Measurements from ENCODE around the gene SFTPD.

The SFTPD gene

DNA sequence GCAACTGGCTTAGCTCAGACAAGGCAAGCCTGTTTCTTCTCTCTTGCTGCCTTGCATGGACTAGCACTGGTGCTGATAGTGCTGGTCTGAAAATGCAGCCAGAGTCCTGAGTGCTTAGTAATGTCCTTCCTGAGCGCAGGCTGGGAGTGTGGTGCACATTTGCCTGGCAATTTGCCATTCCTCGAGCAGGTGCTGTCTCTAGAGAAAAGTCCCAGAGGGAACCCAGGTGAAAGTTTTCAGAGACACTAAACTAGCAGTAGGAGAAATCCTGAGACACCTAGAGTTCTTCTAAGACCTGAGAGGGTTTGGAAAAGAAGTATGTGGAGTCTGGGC is 1.9 kb downstream of the SFTPD start:
- in situ Hi-C loops (cut with HindIII; ENCODE audit: low pct_ligation_motif_present, low pct_unique_long_range_greater_than_20kb, low sequenced_read_pairs), result no loop called here
- no peak for DNase-seq

DNA sequence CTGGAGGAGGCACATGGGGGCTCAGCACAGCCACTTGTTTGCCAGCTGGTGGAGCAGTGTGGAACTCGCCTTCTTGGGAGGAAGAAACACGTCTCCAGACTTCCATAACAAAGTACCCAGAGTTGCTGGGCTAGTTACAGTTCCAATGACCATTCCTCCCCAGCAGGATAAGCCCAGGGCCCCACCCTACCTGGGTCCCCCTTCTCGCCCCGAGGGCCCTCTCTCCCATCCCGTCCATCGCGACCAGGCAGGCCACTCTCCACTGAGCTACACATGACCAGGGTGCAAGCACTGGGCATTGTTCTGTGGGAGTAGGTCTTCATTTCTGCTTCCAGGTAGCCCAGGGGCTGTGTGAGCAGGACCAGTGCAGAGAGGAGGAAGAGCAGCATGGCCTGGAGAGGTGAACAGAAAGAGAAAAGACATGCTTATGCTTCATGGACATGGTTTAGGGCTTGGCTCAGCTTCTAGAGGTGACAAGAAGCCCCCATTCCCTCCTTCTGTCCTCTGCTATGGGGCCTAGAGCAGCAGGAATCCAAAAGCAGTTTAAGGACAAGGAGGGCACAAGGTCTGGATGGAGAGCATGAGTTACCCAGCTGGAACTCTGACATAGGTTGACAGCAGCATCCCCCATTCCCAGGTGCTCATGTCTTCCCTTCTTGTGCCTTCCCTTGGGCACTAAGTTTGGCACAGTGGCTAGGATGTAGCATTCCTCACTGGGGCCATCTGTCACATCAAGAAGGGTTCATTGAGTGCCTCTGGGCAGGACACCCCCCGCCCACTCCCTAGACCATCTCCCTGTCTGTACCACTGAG is 2.4 kb downstream of the SFTPD start:
- no peak for DNase-seq
- in situ Hi-C loops (cut with HindIII; ENCODE audit: low pct_ligation_motif_present, low pct_unique_long_range_greater_than_20kb, low sequenced_read_pairs), result no loop called here

DNA sequence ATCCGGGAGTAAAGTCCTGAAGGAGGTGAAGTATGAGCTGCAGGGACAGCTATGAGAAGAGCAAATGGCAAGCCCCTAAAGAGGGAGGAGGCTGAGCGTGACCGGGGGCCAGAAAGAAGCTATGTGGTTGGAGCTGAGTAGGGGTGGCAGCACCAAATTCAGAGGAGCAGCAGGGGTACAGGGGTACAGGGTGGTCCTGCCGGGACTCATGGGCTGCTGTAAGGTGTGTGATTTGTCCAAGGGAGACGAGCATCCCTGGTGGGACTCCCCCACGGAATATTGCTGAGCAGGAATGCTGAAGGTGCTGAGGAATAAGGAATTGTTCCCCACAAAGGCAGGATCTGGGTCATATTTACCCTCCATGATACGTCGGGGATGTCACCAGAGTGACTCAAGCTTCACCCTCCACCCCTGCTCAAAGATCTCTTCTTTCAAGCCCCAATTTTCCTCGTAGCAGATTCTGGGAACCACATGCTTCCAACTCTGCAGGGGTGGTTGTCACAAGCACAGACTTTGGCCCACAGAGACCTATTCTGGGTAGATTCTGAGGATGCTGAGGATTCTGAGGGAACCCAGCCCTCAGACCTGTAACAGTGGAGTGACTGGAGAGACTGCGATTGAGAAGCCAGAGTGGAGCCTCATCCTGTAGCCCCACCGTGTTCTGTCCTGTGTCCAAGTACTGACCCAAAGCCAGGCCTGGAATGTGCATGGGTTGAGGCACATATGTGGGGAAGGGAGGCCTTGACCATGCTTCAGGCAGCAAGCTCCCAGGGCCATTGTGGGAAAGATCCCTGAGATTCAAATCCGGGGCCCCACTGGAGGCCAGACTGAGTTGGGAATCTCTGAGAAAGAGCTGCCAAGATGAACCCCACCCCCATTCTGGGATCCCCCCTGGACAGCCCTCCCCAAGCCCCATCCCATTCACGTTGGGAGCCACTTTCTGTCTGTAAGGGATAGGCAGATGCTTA is 4.2 kb downstream of the SFTPD start:
- DNase-seq, result no peak
- in situ Hi-C loops (cut with HindIII; ENCODE audit: low pct_ligation_motif_present, low pct_unique_long_range_greater_than_20kb, low sequenced_read_pairs), result no loop called here

DNA sequence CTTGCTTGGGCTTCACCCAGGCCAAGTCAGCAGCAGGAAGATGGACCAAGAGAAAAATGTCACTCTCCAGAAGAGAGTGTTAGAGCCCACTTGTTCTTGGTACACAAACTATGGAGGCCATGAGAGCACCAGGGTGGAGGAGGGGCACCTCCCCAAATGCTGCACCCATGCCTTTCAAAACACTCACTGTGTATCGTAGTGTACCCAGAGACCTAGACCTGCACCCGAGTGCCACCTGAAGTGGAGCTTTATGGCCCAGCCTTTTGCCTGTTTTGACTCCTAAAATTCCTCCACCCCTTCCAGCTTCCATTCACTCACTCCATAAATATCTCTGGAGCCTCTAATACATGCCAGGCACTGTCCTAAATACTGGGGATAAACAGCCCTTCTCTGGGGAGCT is 5.0 kb downstream of the SFTPD start:
- in situ Hi-C loops (cut with HindIII; ENCODE audit: low pct_ligation_motif_present, low pct_unique_long_range_greater_than_20kb, low sequenced_read_pairs), result no loop called here

DNA sequence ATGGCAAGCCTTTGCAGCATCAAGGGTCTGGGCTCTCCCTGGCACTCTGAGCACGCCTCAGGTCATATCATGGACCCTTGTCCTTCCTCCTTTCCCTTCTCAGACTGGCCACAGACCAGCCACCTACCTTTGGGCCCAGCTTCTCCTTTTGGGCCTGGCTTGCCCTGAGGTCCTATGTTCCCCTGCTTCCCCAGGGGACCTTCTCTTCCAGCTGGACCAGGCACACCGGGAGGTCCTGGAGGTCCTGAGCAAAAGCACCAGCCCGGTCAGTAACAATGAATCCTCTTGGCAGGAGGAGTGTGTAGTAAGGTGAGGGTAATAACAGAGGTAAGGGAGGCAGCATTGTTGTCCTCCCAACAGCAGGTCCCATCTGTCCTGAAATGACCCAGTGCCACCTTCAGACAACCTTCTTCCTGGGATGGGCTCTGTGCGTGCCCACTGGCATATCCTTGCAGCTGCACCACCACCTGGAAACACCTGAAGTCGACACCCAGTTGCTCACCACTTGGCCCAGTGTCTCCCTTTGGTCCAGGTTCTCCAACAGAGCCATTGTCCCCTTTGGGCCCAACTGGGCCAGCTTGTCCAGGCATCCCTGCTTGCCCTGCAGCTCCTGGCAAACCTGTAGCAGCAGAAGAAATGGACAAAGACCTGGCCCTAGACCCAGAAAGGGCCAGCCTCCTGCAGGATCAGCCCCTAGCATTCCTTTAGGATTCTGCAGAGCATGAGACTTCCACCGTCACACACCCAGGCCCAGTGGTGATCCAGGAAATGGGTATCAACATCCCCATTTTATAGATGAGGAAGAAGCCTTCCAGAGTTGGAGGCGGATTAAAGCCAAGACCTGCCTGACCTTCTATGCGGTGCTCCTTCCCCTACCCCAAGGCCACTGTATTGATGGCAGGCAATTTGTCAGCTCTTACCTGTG is 6.4 kb downstream of the SFTPD start:
- in situ Hi-C loops (cut with HindIII; ENCODE audit: low pct_ligation_motif_present, low pct_unique_long_range_greater_than_20kb, low sequenced_read_pairs), result no loop called here

More for the DNA sequence above, 5.0 kb downstream of the SFTPD start:
- DNase-seq, result no peak

DNA sequence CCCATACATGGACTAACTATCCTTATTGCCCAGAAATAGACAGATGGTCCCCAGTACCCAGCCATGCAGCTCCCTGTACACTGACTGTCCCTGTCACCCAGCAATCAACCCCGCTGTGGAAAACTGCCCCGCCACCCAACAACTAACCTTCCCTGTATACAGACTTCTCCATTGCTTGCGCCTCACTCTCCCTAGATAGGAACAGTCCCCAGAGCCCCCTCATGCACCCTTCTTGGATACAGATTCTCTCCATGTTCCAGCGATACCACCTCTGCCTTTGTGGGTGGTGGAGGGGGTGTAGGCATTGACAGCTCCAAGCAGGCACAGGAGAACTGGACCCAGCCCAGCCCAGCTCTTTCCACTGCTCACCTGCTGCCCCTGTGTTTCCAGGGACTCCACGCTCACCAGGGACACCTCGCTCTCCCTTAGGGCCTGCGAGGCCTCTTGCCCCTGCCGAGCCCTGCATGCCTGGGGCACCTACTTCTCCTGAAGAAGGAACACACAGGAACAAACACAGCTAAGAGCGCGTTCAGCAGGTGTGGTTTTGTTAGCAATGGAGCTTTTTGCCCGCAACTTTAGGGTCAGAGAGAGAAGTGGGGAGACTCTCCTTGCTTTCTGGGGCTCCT is 7.2 kb downstream of the SFTPD start:
- in situ Hi-C loops (cut with HindIII; ENCODE audit: low pct_ligation_motif_present, low pct_unique_long_range_greater_than_20kb, low sequenced_read_pairs), result no loop called here
- no peak for DNase-seq

More for the DNA sequence above, 6.4 kb downstream of the SFTPD start:
- no peak for DNase-seq

DNA sequence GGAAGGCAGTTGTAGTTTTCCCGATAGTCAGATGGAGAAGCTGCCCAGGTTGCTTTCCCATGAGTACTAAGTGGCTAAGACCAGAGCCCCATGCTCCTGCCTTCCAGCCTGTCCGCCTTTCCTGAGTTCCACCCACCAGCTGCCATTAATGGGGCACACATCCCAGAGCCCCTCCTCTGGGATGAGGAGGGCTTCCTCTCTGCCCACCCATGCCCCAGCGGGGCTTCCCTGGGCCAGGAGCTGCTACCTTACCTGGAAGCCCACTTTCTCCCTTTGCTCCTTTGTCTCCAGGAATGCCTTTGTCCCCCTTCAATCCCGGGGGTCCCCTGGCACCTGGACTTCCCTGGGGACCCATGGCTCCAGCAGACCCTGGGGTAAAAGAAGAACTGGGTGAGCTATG is 7.8 kb downstream of the SFTPD start:
- in situ Hi-C loops (cut with HindIII; ENCODE audit: low pct_ligation_motif_present, low pct_unique_long_range_greater_than_20kb, low sequenced_read_pairs), result no loop called here

DNA sequence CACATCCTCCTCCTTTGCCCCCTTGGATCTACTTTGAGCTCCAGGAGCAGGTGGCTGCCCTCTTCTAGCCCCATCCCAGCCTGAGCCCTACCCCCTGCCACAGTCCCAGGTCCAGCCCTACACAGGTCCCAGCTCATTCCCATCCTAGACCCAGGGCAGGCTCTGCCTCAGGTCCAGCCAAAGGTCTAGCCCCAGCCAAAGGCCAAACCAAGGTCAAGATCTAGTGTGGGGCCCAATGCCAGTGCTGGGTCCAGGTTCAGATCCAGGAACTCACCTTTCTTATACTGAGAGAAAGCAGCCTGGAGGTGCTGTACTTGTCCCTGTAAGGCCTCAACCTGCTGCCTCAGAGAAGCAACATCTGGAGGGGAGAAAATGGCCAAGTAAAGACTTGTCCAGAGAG is 8.5 kb downstream of the SFTPD start:
- in situ Hi-C loops (cut with HindIII; ENCODE audit: low pct_ligation_motif_present, low pct_unique_long_range_greater_than_20kb, low sequenced_read_pairs), result no loop called here
- DNase-seq, result no peak

More for the DNA sequence above, 7.8 kb downstream of the SFTPD start:
- no peak for DNase-seq

DNA sequence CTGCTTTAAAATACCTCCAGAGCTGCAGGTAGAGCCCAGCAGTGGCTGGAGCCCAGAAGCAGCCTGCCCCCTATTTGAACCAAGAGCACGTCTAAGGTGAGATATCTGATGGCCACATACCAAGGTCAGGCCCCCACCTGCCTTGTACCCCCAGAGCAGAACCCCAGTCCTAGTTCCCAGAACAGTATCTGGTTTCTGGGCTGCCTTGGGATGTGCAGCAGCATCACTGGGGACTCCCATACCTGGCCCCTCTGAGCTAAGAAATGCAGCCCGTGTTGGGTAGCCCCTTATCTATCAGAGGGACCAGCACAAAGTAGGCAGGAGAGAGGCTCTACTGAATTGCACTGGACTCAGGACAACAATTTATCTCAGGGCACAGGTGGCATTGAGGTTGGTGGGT is 8.9 kb downstream of the SFTPD start:
- no peak for DNase-seq
- in situ Hi-C loops (cut with HindIII; ENCODE audit: low pct_ligation_motif_present, low pct_unique_long_range_greater_than_20kb, low sequenced_read_pairs), result no loop called here

DNA sequence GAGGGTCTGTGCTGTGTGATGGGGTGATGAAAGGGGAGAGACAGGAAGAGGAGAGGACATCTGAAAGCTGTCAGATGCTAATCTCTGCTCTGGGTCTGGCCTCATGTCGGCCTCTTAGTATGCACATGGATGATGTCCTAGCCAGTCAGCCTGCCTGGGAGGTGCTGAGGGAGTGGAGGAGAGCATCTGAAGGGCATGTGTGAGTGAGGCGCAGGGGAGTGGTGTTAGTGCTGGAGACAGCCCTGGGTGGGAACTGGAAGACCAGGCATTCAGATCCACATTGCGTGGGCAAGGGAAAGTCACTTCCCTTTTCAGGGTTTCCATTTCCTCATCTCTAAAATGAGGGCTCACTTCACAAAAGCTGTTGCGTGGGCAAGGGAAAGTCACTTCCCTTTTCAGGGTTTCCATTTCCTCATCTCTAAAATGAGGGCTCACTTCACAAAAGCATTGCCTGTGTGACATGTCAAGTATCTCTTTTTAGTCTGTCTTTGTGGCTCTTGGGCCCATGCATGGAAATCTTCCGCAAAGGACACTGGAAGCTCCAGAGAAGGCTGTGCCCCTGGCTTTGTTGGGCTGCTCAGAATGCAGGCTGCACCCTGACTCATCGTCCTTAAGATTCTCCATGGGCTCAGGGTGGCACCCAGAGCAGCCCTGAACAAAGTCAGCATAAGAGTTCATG is 10.0 kb downstream of the SFTPD start:
- DNase-seq, result no peak
- in situ Hi-C loops (cut with HindIII; ENCODE audit: low pct_ligation_motif_present, low pct_unique_long_range_greater_than_20kb, low sequenced_read_pairs), result no loop called here

DNA sequence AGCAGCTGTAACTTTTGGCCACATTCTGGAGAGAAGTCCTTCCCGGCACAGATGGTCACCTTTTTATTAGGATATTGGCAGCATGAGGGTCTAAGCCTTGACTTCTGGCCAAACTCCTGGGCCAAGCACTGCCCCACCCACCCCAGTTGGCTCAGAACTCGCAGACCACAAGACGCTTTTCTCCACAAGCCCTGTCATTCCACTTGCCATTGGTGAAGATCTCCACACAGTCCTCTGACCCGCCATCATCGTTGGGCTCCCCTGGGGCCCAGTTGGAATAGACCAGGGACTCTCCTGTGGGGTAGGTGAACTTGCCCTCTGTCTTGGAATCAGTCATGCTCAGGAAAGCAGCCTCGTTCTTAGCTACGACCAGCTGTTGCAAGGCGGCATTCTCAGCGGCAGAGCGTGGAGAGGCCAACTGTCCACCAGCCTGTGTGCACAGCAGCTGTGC is 11.2 kb downstream of the SFTPD start:
- in situ Hi-C loops (cut with HindIII; ENCODE audit: low pct_ligation_motif_present, low pct_unique_long_range_greater_than_20kb, low sequenced_read_pairs), result no loop called here
- no peak for DNase-seq

DNA sequence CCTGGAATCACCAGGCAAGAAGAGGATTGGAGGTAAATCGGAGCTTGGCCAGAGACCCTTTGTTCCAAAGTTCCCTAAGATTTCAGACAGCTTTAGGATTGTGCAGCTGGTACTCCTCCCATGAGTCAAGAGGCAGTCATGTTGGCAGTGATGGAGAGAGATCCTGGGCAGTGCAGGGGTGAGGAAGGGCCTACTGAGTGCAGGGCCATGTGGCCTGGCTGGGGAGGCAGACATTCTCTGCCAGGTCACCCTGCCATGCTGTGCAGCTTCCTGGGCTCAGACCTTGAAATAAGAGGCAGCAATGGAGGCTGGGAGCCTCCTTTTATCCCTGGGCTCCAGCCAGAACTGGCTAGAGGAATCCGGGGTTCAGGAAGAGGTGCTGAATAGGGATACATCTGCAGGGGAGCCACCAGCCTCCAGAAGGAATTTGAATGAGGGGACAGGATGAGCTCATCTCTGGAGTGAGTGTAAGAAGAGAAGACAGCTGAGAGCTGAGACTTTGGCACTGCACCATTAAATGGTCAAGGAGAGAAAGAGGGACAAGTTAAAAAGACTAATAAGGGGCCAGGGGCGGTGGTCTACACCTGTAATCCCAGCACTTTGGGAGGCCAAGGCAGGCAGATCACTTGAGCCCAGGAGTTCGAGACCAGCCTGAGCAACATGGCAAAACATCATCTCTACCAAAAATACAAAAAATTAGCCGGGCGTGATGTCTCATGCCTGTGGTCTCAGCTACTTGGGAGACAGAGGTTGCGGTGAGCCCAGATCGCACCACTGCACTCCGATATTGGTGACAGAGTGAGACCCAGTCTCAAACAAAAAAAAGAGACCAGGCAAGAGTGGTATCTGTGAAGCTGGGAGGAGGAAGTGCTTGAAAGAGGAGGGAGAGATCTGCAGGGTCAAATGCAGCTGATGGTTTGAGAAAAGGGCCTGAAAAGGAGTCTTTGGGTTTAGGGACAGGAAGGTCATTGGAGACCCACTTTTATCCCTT is 12.0 kb downstream of the SFTPD start:
- DNase-seq, result no peak
- in situ Hi-C loops (cut with HindIII; ENCODE audit: low pct_ligation_motif_present, low pct_unique_long_range_greater_than_20kb, low sequenced_read_pairs), result no loop called here

DNA sequence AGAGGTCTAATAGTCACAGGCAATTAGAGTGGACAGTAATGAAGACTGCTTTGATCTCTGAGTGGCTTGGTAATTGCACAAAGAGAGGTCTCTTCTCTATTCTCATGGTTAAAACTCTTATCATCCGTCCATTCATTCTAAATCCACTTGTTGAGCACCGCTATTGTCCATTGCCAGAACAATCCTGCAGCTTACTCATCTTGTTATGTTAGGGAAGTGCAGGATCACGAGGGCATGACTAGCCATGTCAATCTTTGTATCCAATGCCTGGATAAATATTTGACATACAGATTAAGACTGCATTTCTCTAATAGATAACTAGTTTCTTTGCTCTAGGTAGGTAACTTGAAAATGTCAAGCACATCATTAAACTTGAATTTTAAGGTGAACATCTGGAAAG is 14.9 kb downstream of the SFTPD start:
- DNase-seq, result no peak
- in situ Hi-C loops (cut with HindIII; ENCODE audit: low pct_ligation_motif_present, low pct_unique_long_range_greater_than_20kb, low sequenced_read_pairs), result no loop called here

DNA sequence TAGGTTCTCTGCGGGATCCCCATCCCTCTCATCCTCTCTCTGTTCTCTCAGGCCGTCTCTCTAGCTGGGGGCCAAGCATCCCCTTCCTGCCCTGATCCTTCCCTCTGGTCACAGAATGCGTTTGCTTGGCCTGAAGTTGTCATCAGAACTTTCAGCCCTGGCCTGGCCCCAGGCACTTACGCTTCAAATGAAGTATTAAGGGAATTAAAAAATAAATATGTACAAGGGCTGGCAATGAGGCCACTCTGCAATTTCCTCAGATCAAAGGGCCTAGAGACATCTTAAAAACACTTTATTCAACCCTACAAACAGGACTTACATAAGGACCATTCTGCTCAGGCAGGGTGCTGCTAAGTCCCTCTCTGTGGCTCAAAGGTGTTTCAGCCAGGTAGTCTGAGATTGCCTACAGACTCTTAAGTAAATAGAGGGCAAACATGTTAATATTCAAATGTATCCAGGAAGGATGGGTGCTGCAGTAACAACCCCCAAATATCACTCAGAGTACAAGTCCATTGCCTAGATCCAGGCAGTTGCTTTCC is 16.0 kb downstream of the SFTPD start:
- in situ Hi-C loops (cut with HindIII; ENCODE audit: low pct_ligation_motif_present, low pct_unique_long_range_greater_than_20kb, low sequenced_read_pairs), result no loop called here
- DNase-seq, result no peak

DNA sequence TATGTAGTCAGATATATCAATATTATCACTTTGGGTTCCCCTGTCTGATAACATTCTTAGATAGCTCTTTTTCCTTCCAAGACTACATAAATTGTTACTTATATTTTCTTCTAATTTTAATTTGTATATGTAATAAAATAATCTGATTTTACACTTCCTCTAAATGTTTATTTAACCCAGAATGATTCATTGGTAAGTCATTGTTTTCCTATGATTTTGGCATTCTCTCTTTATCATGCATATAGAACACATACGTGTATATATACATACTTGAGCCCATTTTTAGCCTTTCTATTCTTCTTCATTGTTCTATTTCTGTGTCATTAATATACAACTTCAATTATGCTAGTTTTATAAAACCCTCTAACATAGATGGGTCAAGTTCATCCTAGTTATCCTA is 16.6 kb downstream of the SFTPD start:
- in situ Hi-C loops (cut with HindIII; ENCODE audit: low pct_ligation_motif_present, low pct_unique_long_range_greater_than_20kb, low sequenced_read_pairs), result no loop called here
- DNase-seq, result no peak

DNA sequence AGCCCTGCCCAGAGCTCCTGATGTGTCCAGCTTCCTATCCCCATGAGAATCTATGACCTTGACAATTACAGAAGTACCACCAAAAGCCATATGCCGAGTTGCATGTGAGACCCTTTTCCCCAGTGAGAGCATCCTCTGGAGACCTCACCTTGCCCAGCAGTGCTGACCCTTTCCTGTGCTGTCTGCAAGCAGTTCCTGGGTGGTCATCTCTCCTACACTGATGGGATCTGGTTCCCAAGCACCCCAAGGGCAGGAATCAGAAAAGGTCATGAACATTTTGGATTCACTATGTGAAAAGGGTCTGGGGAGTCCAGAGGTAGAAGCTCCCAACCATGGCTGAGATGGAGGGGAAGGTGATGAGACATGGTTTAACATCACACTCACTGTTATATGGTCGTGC is 18.2 kb downstream of the SFTPD start:
- in situ Hi-C loops (cut with HindIII; ENCODE audit: low pct_ligation_motif_present, low pct_unique_long_range_greater_than_20kb, low sequenced_read_pairs), result no loop called here
- DNase-seq, result no peak

Measured in ACHN (cell line).